NCI-H146 treated with DMSO at 0.1 percent for 48 hours (cell line): ENCODE measurements around the gene FOXC1.

Source experiments
- DNase-seq: peaks from one replicate; lab custom pipeline; 2025; ENCODE audit not compliant: unreplicated experiment; lab: John Stamatoyannopoulos, UW

FOXC1 gene

DNA sequence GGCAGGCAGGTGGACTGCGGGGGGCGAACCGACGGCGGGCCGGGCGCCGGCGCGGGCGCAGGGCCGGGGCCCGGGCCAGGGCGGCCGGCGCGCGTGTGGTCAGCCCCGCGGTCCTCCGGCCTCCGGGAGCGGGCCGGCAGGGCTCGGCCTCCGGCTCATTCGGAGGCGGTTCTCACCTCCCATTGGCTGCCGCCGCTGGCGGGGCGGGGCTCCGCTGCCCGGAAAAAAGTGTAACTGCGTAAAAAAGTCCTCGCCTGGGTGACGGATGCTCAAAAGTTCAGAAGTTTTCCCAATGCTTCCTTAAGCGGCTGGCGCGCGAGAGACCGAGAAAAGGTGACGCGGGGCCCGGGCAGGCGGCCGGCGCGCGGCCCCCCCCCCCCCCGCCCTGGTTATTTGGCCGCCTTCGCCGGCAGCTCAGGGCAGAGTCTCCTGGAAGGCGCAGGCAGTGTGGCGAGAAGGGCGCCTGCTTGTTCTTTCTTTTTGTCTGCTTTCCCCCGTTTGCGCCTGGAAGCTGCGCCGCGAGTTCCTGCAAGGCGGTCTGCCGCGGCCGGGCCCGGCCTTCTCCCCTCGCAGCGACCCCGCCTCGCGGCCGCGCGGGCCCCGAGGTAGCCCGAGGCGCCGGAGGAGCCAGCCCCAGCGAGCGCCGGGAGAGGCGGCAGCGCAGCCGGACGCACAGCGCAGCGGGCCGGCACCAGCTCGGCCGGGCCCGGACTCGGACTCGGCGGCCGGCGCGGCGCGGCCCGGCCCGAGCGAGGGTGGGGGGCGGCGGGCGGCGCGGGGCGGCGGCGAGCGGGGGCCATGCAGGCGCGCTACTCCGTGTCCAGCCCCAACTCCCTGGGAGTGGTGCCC, at the start of gene FOXC1:
Gene FOXC1, plus strand, starts transcription at position 268 of the 849 bp plus-strand sequence. Its CDS starts 531 bp downstream, at position 799.
- peak; percentile 31 for DNase-seq

- DNase-seq = no peak
Measured at GRCh38 chr6:1560281-1561058, 49.2 kb upstream of the FOXC1 start.

DNA sequence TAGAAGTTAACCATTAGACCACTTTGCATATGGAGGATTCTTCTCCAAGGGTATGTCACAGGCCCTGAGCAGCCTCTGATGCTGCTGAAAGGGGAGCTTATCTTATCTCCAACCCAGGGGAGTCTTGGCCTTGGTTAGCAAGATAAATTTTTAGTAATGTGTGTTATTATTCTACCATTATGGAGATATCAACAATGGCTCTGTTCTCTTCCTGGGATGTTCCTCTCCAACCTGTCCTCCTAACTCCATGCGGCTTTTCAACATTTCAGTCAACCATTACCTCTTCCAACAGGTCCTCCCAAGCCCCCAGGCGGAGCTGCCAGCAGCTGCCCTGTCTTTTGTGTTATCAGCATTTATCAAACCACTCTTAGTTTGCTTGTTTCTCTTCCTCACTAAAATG, 48.4 kb upstream of the FOXC1 start:
- no peak for DNase-seq

DNA sequence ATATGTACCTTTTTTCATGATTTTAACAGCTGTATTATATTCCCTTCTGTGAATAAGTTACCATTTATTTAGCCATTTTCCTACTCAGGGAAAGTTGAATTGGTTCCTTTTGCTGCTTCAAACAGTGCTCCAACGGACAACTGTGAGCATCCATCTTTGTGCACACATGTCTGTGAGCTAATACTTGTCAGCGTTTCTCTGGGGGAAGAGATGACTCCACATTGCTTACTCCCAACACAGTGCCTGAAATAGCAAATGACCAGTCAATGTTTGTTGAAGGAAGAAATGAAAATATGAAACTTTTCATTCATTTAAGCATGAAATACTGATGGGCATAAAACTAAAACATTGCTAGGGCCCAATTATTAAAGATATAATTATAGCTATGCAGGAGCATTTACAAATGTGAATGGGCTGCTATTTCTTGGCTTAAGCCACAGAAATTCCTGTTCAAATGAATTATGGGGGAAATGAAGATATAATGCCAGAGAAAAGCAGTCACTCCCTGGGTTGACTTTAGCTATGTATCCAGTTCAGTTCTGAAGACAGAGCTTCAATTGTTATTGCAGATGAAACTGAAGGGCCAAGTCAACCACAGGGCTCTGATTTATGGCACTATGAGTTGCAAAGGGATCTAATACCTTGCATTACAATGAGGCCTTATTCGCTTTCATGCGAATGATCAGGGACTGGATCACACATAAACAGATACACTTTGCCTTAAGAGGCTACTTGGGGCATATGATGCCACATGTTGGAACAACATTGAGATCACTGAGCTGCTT, 47.4 kb upstream of the FOXC1 start:
- no peak for DNase-seq

- DNase-seq = no peak
Measured at GRCh38 chr6:1569377-1569776, 40.3 kb upstream of the FOXC1 start.

DNA sequence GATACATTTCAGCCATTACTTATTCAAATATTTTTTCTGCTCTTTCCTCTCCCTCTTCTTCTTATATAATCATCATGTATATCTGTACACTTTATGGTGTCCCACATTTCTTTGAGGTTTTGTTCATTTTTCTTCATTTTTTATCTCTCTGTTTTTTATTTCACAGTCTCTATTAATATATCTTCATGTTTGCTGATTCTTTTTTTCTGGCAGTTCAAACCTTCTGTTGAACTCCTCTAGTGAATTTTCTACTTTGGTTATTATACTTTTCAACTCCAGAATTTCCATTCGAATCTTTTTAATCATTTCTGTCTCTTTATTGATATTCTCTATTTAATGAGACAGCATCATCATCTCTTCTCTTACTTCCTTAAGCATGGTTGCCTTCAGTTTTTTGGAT, 38.9 kb upstream of the FOXC1 start:
- no peak for DNase-seq

GRCh38 chr6:1572892-1573291, 36.8 kb upstream of the FOXC1 start:
- DNase-seq = no peak

DNA sequence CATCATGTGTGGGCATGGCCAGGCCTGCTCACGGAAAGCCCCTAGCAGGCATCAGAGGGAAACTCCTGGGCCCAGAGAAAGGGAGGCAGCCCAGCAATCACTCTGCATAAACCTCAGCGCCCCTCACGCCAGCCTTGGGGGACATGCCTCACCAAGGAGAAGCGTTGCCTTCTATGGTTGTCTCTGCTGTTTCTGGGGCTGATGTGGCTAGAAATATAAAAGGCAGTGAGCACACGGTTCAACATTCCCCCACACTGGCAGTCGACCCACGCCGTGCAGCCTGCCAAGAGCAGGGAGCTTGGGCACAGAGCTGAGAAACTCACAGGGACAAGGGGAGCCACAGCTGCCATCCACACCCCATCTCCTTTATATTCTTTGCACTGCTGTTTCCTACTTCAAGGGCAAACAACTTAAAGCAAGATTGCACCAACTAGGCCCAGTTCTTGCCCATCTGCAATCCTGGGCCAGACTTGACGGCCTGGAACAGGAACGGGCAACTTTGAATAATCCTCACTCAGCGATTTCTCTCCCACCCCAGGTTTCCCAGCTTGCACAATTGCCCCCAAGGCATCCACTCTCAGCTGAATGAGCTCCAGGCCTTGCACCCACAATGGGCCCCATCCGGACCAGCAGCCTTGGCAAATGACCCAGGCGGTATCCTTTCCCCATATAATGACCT, 35.5 kb upstream of the FOXC1 start:
- no peak for DNase-seq

- DNase-seq = no peak
Measured at GRCh38 chr6:1574890-1575209, 34.9 kb upstream of the FOXC1 start.

DNA sequence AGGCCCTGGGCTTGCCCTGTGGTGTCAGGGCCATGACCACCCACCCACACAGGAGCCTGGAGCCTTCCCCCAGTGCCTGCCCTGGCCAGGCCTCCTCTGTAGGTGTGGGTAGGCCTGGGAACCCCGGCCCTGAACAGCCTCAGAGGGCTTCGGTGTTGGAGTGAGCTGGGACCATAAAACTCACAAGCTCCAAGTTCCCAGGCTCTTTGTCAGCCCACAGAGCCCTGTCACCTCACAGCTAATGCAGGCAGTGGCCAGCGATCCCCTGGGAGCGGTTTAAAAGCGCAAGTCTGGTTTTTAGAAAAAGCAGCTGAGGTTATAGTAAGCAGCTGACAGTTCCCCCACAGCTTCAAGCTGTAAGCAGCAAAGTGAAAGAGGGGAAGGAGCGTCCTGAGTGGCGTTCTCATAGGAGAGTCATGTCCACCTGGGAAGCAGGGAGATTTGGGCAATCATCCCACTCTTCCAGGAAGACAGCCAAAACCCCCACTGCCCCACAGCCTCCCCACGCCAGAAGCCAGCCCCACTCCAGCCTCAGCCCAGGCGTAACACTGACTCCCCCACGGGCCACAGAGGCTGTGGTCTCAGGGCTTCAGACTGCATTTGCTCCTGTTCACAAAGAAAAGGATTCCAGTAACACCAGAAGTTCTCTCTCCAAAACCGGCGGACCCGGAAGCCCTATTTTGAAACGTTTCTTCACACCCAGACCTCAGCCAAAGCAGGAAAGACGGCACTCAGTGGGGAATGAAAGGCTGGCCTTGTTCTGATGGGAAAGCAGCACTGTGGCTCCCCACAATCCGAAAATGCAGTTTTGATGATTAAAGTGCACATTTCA, 34.3 kb upstream of the FOXC1 start:
- DNase-seq = no peak

- no peak for DNase-seq
Measured at GRCh38 chr6:1576166-1576565, 33.5 kb upstream of the FOXC1 start.

GRCh38 chr6:1576711-1577110, 33.0 kb upstream of the FOXC1 start:
- no peak for DNase-seq

GRCh38 chr6:1577146-1577680, 32.5 kb upstream of the FOXC1 start:
- no peak for DNase-seq

GRCh38 chr6:1577896-1578745, 31.6 kb upstream of the FOXC1 start:
- no peak for DNase-seq

DNA sequence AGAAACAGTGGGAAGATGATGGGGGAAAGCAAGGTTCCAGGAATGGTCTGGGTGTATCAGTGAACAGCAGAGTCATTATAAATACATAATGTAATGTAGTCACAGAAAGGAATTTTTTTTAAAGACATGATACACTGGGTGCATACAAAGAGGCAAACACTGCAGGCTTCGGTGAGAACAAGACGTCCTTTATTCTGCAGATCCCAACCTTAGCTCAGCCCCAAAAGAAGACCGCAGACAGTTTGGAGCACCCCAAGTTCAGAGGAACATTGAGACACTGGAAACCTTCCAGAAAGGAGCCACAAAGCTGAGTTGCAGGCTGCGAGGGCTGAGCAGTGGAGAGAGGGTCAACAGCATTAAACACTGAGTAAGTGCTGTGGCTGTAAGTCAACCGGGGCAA, 30.6 kb upstream of the FOXC1 start:
- no peak for DNase-seq

DNA sequence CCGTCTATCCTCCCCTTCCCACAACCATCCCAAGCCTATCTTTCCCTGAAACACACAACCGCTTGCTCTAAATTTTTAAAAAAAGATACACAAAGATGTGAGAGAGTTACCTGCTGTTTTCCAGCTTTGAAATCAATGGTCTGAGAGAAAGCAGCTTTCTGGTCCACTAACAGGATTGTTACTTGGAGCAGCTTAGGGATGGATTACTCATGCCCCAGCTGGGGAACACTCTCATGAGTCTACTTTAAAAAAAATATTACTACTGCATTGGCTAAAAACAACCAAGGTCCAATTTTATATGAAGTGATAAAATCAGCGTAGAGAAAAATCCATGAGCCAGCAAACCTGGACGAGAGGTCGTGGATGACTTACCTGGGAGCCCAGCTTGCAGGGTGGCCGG, 29.6 kb upstream of the FOXC1 start:
- no peak for DNase-seq

DNA sequence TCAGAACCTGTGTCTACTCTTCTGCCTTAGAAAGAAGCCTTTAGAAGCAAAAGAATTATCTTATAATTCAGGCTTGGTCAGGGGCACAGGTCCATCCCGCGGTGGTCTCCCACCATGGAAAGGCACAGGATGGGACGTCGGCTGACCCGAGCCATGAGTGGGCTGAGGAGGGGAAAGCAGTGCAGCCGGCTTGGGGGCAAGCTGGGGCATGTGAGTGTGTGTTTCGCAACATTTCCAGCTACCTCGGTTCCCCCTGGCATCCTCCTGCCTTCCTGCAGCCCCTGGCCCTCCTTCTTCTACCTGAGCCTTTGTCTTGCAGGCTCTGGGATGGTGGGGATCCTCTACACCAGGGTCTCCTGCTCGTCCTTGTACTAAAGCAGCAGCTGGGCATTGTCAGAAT, 29.1 kb upstream of the FOXC1 start:
- DNase-seq = no peak

DNA sequence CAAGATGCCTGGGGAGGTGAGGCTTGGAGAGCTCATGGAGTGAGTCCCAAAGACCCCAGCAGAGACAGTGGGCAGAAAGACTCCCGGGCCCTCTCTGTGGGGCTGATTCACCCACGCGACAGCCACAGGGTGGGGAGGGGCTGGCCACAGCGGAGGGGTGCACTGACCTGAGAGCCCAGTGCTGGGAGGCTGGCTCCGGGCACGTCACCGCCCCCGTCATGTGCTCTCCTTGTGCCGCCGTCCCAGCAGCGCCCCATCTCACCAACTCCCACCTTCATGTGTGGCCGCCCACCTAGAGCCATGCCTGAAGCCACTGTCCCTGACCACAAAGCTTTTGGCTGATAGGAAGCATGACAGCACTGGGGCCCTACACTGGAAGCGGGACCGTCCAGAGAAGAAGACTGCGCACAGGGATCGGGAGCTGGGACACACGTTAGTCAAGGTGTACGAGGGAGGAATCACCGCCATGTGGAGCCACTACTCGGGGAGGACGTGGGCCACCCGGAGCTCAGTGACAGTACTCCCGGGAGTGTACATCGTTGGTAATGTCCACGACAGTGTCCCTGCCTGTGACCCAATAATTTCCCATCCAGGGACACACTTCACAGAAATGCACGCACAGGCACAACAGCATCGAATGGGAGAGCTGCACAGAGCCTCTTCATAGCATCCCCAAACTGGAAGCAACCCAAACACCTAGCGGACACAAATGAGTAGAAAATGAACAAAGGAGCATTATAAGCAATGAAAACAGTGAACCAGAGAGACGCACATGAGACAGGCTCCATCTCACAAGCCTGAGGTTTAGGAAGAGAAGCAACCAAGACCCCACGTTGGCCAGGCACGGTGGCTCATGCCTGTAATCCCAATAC, 28.4 kb upstream of the FOXC1 start:
- DNase-seq = no peak
